HG02678 (cell line): ENCODE results near the gene MVB12A.

Experiments
- ATAC-seq: cut with Tn5 transposase; IDR thresholded peaks from one replicate; pipeline ENCODE4 v1.9.1; 2021; ENCODE audit warnings: mild to moderate bottlenecking, moderate library complexity; ENCODE audit not compliant: unreplicated experiment

Gene MVB12A

DNA sequence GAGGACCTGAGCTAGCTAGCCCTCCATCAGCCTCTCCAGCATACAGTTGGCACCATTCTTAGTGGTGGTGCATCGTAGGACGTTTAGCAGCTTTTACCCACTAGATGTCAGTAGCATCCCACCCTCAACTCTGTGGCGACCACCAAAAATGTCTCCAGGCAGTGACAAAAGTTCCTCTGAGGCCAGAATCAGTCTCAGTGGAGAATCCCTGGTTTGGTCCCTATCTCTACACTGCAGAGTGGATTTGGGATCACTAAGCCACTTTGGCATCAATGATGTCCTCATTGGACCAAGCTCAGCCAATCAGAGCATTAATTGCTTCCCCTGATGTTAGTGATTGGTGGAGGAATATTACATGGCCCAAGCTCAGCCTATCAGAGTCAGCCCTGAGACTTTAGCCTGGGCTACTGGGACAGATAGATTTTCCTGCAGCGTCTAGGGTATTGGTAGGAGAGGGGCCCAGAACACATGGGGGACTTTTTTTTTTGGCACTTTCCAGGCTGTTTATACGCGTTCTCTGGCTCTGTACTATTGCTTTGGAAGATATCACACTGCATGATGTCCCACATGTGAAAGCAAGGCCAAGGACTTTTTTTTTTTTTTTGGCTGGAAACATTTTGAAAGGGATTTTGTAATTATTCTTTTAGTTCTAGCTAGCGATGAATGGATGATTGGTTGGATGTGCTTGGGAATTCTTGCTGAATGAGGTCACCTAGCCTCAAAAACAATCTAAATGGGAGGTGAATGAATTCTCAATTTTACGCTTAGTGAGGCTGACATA is 21.6 kb downstream of the MVB12A start:
- ATAC-seq = no peak

- no peak for ATAC-seq
Measured at GRCh38 chr19:17445526-17446165, 25.8 kb downstream of the MVB12A start.

DNA sequence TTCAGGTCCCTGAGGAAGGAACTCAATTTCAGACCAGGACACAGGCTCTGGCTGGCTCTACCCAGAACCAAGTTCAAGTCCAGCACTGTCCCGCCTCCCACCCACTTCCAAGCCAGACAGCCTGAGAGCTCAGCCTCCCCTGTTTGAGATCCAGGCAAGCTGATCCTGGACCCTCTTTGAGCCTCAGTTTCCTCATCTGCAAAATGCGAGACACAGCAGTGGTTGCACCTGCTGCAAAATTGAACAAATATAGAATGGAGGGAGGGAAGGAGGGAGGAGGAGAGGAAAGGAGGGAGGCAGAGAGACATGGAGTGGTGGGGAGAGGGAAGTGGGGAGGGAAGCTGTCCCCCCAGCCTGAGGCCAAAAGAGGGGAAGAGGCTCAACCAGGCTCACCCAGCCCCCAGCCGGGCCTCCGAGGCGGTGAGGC is 27.9 kb downstream of the MVB12A start:
- no peak for ATAC-seq

- no peak for ATAC-seq
Measured at GRCh38 chr19:17448131-17448967, 28.5 kb downstream of the MVB12A start, which contains the start of gene TMEM221. TSS of gene TMEM221 (minus strand) at chr19:17448668. CDS start at chr19:17448462, 206 bp downstream.

- no peak for ATAC-seq
Measured at GRCh38 chr19:17450264-17451075, 30.6 kb downstream of the MVB12A start.

GRCh38 chr19:17451820-17452219 is 32.0 kb downstream of the MVB12A start:
- ATAC-seq = no peak

DNA sequence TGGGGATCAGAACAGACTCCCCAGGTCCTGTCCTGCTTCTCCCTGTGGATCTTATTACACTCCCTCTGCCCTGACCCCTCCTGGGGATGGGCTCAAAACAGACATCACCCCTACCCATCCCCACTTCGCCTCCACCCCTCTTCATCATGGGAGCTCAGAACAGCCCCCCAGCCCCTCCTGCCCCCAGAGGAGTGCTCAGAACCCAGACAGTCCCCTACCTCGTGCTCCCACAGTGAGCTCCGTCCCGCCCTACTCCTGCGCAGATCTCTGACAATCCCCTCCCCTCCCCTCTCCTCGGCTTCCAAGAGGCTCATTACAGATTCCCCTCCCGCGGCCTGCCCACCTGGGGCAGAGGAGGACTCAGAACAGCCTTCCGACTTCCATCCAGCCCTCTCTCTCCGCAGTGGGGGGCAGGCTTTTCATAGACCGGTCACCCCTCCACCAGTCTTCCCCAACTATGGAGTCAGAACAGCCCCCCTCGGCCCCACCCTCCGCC is 34.8 kb downstream of the MVB12A start:
- ATAC-seq = no peak

DNA sequence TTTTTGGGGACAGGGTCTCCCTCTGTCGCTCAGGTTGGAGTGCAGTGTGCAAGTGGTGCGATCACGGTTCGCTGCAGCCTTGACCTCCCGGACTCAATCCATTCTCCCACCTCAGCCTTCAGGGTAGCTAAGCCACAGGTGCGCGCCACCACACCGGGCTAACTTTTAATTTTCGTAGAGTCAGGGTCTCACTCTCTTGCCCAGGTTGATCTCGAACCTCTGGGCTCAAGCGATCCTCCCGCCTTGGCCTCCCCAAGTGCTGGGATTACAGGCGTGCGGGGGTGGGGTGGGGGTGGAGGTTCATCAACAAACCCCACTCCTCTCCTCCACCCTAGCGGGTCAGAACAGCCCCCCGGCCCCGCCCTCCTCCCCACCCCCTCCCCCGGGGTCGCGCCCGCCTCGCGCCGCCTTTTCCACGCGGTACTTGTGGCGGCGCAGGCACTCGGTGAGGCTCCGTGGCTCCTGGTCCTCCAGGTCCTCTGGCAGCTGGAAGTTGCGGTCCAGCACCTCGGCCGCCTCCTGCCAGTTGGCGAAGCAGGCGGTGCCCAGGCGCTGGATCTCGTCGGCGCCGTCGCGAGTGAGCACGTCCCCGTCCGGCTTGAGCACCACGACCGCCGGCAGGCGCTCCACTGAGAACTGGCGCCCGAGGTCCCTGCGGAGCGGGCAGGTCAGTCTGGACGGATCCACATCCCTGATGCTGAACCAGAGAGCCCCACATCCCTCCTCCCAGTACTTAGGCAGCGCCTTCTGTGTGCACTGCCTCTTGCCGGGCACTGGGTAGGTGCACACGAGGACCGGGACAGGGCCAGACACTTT is 35.7 kb downstream of the MVB12A start:
- no peak for ATAC-seq

GRCh38 chr19:17456127-17456526 is 36.3 kb downstream of the MVB12A start:
- ATAC-seq = no peak

DNA sequence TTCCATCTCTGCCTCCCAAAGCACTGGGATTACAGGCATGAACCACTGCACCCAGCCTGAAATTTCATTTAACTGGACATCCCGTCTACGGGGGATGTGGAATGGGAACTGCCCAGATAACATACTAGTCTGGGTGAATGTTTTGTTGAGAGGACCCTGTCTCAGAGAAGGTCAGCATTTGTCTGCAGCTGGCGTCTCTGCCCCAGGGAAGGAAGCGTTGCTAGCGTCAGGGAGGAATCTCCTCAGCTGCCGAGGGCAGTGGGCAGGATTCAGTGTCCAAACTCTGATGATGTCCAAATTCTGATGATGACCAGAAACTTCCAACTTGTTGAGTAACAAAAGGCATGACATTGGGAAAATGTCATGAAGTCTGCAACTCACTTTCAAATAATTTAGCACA is 37.8 kb downstream of the MVB12A start:
- no peak for ATAC-seq

- no peak for ATAC-seq
Measured at GRCh38 chr19:17458970-17459369, 39.1 kb downstream of the MVB12A start.

GRCh38 chr19:17460372-17461230 is 40.8 kb downstream of the MVB12A start, which contains the start of gene NXNL1:
TSS of gene NXNL1 (minus strand) at chr19:17460926. CDS start at chr19:17460869, 57 bp downstream.
- no peak for ATAC-seq

DNA sequence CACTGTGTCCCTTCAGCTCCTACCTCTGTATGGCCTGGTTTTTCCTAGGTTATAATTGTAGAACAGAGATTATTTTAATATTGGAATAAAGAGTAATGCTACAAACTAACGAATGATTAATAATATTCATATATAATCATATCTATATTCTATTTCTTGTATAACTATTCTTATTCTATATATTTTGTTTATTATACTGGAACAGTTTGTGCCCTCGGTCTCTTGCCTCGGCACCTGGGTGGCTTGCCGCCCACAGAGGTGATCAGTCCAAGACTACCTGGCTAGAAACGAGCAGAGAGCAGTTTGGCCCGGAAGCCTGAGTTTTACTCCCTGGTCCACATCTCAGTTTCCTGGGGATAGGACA is 46.6 kb downstream of the MVB12A start:
- ATAC-seq = no peak

DNA sequence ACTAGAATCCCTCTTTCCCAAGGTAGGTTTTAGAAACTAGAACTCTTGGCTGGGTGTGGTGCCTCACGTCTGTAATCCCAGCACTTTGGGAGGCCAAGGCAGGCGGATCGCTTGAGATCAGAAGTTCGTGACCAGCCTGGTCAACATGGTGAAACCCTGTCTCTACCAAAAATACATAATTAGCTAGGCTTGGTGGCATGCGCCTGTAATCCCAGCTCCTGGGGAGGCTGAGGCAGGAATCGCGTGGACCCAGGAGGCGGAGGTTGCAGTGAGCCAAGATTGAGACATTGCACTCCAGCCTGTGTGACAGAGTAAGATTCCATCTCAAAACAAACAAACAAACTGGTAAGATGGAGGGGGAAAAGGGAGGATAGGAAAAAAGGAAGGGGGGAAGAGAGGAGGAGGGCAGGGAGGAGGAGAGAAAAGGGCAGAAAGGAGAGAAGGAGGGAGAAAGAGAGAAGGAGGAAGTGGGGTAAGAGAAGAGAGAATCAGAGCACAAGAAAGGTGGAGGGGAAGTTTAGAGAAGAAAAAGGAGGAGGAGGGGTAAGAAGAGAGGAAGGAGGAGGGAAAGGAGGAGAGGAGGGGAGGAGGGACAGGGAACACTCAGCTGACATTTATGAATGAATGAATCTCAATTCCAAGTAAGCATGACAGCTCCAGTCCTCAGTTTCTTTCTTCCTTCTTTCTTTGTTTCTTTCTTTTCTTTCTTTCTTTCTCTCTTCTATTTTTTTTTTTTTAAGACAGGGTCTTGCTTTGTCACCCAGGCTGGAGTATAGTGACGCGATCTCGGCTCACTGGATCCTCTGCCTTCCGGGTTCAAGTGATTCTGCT is 47.8 kb downstream of the MVB12A start:
- ATAC-seq = no peak

DNA sequence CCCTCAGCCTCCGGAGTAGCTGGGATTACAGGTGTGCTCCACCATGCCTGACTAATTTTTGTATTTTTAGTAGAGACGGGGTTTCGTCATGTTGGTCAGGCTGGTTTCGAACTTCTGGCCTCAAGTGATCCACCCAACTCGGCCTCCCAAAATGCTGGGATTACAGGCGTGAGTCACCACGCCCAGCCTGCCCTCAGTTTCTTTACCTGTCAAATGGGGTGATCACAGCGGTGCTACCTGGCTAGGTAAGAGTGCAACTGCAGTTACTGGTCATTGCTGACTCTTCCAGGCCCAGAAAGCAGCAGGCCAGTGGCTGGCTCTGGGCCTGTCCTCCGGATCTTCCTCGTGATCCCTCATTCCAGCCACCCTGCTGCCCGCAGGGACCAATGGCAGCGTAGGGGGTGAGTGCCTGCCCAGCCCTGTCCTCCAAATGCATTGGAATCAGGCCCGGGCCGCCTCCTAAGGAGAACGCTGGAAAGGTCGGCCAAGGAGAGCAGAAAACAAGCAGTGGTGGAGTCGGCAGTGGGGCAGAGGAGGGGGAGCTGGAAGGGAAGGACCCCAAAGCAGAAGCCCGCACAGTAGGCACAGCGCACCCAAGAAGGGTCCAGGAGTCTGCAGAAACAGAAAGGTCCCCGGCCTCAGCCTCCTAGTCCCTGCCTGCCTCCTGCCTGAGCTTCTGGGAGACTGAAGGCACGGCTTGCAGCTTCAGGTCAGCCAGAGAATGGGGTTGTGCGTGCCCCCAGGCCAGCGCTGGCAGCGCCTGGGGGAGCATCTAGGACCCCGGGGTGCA is 48.6 kb downstream of the MVB12A start:
- ATAC-seq = no peak

DNA sequence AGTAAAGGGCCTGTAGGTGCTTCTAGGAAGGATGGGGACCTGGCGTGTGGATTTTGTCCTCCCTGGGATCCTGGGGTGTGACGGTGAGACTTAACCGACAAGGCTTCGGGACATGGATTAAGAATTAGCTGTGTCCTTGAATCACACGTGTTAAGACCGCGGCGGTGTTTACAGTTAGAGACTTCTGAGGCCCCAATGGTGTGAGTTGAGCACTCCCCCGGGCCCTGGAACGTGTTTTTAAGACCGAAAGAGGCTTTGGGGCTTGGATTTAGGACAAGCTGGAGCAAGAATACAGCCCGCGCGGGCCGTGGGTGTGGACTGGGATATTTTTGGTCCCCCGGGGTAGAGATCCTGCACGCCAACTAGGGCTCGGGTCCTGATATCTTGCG is 49.2 kb downstream of the MVB12A start:
- no peak for ATAC-seq

GRCh38 chr19:17469481-17470067 is 49.7 kb downstream of the MVB12A start:
- peak; percentile 46 for ATAC-seq
